C4-2B (cell line): ENCODE results near the gene SOX30.

Experiments
- H3K27ac ChIP-seq: fragments of 450-650 bp; 2 replicates; pipeline ENCODE4 v1.5.1; 2017
- ZFX ChIP-seq: fragments of 450-650 bp; IDR thresholded peaks from 2 replicates; pipeline ENCODE4 v1.6.1; 2017
- TF ChIP-seq, protein P1 (sequence below): fragments of 450-650 bp; conservative IDR thresholded peaks from 2 replicates; pipeline ENCODE4 v1.5.1; 2017; ENCODE audit warnings: mild to moderate bottlenecking

The SOX30 gene

DNA sequence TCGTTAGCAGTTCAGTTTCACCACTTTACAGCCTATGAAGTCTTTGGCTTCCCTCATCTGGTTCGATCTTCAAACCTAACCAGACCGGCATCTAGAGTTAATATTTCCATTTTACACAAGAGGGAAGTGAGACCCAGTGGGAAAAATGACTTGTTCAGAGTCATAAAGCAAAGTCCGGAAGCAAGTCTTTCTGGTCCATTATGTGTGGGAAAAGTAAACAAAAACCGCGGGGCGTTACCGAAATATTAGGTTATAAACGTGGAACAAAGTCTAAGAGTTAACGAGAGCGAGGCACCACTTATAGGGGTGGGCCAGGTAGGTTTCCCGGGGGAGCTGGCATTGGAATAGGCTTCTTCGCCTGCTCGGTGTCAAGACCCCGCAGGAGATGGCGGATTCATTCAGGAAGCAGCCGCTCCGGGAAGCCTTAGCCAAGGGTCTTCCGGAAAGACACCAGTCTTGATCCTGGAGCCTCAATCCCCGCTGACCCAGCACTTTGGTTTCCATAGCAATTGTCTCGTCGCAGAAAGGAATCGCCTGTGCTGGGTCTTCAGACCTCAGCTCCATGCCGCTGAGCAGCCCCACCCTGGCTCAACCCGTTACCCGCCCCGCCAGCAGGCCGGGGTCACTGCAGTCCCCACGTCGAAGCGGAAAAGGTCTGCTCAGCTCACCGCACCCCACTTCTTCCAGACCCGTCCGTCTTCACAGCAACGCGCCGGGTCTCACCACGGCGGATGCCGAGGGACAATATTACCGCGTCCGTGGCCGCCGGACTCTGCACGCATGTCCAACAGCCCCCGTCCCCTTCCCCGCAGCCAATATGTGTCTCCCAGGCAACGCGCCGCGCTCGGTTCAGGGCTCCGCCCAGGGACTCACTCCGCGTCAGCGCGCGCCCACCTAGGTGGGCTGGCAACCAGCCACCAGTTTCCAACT lies 18.7 kb upstream of the SOX30 start, which contains the start of gene C5orf52:
TSS of gene C5orf52 (plus strand) at position 872 of the 930 bp plus-strand sequence. CDS start 82 bp downstream, outside the sequence.
- no peak for TF ChIP-seq ZFX
- TF ChIP-seq, protein P1, sequence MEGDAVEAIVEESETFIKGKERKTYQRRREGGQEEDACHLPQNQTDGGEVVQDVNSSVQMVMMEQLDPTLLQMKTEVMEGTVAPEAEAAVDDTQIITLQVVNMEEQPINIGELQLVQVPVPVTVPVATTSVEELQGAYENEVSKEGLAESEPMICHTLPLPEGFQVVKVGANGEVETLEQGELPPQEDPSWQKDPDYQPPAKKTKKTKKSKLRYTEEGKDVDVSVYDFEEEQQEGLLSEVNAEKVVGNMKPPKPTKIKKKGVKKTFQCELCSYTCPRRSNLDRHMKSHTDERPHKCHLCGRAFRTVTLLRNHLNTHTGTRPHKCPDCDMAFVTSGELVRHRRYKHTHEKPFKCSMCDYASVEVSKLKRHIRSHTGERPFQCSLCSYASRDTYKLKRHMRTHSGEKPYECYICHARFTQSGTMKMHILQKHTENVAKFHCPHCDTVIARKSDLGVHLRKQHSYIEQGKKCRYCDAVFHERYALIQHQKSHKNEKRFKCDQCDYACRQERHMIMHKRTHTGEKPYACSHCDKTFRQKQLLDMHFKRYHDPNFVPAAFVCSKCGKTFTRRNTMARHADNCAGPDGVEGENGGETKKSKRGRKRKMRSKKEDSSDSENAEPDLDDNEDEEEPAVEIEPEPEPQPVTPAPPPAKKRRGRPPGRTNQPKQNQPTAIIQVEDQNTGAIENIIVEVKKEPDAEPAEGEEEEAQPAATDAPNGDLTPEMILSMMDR, result no peak
- no peak within 1 kb of the TSS for H3K27ac ChIP-seq

DNA sequence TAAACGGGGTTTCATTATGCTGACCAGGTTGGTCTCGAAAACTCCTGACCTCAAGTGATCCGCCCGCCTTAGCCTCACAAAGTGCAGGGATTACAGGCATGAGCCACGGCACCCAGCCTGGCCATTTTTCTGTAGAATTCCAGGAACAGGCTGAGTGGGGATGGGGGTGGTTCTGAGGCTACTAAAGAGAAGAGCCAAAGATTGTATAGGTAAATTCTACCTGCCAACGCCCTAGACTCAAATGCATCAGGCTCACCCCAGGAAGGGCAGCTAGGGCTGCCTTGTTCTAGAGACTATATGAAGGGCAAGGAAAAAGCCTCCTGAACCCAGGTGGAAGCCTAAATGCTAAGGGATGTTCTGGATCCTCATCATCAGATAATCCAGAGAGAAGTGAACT lies 17.5 kb upstream of the SOX30 start:
- H3K27ac ChIP-seq, result no peak overlapping the region
- TF ChIP-seq, protein P1, result no peak
- TF ChIP-seq ZFX, result no peak

DNA sequence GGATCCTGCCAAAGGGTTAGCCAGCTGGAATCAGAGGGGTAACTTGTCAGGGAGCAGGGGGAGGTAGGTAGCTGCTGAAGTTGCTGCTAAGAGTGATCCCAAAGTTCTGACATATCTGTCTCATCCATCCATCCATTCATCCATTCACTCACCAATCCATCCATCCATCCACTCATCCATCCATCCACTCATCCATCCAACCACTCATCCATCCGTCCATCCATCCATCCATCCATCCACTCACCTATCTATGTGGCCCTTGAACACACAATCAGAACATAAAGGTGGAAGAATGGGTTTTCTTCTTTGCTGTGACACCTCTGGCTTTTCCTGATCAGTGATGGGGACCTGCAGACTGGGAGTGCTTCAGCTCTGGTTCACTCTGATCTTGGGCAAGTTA lies 16.1 kb upstream of the SOX30 start:
- TF ChIP-seq, protein P1, result no peak
- TF ChIP-seq ZFX, result no peak
- H3K27ac ChIP-seq, result no peak overlapping the region

DNA sequence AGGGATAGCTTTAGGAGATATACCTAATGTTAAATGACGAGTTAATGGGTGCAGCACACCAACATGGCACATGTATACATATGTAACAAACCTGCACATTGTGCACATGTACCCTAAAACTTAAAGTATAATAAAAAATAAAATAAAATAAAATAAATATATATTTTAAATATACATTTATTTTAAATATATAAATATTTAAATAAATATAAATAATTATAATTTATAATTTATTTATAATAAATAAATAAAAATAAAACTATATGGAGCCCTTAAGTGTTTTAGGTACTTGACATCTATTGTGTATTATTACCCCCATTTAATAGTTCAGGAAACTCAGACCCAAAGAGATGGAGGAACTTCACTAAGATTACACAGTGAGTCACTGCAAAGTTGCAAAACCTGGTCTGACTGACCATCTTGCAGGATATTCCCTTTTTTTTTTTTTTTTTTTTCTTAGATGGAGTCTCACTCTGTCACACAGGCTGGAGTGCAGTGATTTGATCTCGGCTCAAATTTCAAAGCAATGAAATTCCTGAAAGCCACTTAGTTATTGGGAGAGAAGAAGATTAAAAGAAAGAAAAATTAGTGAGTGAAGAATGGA lies 13.3 kb upstream of the SOX30 start:
- TF ChIP-seq, protein P1, result no peak
- TF ChIP-seq ZFX, result no peak
- no peak overlapping the region for H3K27ac ChIP-seq

DNA sequence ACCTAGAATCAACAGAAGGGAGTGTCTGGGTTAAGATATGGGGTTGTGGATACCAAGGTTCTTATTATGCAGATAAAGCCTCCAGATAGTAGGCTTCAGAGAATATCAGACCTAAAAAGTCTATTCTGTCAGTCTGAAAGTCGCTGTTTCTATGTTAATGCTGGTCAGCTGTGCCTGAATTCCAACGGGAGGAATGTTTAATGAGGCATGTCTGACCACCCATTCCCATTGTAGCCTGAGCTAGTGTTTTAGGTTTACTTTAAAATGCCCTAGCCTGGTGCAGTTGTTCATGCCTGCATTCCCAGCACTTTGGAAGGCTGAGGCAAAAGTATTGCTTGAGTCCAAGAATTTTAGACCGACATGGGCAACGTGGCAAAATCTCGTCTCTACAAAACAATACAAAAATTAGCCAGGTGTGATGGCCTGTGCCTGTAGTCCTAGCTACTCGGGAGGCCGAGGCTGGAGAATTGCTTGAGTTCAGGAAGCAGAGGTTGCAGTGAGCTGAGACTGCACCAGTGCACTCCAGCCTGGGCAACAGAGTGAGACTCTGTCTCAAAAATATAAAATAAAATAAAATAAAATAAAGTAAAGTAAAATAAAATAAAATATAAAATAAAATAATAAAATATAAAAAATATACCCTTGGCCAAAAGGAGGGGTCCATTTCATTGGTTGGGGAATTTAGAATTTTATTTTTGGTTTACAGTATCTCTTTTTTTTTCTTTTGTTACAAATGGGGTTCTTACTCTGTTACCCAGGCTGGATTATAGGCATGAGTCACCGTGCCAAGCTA lies 7.8 kb upstream of the SOX30 start:
- TF ChIP-seq, protein P1, result no peak
- H3K27ac ChIP-seq, result no peak overlapping the region

DNA sequence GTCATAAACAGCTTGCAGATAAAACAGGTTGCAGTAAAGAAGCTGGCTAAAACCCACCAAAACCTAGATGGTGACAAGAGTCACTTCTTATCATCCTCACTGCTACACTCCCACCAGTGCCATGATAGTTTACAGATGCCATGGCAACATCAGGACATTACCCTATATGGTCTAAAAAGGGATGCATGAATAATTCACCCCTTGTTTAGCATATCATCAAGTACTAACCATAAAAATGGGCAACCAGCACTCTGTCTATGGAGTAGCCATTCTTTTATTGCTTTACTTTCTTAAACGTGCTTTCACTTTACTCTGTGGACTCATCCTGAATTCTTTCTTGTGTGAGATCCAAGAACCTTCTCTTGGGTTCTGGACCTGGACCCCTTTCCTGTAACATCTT lies 6.7 kb upstream of the SOX30 start:
- no peak for TF ChIP-seq ZFX
- TF ChIP-seq, protein P1, result no peak
- no peak overlapping the region for H3K27ac ChIP-seq

DNA sequence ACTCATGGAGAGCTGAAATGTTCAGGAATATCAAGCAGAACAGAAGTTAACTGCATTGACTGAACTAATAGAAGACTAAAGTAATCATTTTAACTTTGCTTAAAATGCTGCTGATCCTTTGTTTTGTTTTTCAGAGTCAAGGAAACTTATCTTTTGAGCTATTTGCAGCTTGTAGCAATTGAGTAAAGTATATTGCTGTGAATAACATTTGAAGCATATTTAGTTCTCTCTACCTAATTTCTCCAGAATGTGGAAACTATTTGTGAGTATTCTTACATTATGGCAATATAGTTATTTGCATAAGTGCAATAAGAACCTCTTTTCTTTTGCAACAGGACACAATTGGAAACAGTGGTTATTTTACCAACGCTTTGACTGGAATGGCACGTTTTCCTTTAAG lies 5.3 kb upstream of the SOX30 start:
- H3K27ac ChIP-seq, result no peak overlapping the region
- TF ChIP-seq, protein P1, result no peak
- no peak for TF ChIP-seq ZFX
